ENCODE measurements around the gene HOXD9. TPM values are rescaled to one million over a fixed set of nuclear protein-coding genes. Genes with fewer than 3 reads are reported as not detected.

The HOXD9 gene
- total RNA-seq, 1 experiment from 2014 or later, result not detected

DNA sequence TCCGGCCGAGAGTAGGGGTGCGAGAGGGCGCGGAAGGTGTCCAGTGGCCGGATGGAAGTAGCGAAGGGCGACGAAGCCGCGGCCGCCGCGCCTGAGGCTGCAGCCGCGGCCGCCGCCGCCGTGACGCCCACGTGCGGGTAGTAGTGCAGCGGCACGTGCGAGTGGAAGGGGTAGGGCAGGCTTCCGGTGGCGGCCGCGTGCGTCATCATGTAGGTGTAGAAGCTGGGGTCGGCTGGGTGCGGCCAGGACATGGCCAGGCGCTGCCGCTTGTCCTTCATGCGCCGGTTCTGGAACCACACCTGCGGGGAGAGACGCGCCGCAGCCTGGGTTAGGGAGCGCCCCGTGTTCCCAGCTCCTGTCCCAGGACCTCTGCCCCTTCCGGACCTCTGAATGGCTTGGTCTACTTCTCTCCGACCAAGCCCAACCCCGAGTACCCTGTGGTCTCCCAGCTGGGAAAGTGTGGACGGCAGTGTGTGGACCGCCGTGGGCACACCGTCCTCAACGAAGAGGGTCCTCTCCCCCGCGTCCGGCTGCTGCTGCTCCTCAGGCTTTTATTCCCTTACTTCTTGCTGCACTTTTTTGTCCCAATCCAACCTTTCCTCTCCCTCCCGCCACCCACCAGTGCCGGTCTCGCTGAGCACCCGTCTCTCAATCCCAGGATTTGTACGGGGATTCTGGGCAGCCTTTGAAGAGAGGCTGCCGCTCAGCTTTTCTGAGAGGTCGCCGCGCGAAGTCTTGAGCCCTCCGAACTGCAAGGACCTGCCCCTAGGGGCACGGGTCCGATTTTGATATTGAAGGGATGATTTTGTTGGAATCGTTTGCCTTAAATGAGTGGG, 41.8 kb upstream of the HOXD9 start (continued):
- TF ChIP-seq, protein P1, sequence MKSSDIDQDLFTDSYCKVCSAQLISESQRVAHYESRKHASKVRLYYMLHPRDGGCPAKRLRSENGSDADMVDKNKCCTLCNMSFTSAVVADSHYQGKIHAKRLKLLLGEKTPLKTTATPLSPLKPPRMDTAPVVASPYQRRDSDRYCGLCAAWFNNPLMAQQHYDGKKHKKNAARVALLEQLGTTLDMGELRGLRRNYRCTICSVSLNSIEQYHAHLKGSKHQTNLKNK (CRISPR knock-in tag; IDR thresholded peaks at IDR 0.05), result no peak
- TF ChIP-seq ZBTB21 (CRISPR knock-in tag; IDR thresholded peaks at IDR 0.05; ENCODE audit: borderline replicate concordance) (no peak), ATF1 (CRISPR knock-in tag; IDR thresholded peaks at IDR 0.05) (no peak), ZNF396 (CRISPR knock-in tag; IDR thresholded peaks at IDR 0.05; ENCODE audit: borderline replicate concordance) (no peak), ELF4 (CRISPR knock-in tag; IDR thresholded peaks at IDR 0.05; ENCODE audit: low read depth) (no peak), NR1H2 (CRISPR knock-in tag; IDR thresholded peaks at IDR 0.05) (no peak)
- TF ChIP-seq, protein P2, sequence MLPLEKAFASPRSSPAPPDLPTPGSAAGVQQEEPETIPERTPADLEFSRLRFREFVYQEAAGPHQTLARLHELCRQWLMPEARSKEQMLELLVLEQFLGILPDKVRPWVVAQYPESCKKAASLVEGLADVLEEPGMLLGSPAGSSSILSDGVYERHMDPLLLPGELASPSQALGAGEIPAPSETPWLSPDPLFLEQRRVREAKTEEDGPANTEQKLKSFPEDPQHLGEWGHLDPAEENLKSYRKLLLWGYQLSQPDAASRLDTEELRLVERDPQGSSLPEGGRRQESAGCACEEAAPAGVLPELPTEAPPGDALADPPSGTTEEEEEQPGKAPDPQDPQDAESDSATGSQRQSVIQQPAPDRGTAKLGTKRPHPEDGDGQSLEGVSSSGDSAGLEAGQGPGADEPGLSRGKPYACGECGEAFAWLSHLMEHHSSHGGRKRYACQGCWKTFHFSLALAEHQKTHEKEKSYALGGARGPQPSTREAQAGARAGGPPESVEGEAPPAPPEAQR (CRISPR knock-in tag; IDR thresholded peaks at IDR 0.05), result no peak
- TF ChIP-seq, protein P3, sequence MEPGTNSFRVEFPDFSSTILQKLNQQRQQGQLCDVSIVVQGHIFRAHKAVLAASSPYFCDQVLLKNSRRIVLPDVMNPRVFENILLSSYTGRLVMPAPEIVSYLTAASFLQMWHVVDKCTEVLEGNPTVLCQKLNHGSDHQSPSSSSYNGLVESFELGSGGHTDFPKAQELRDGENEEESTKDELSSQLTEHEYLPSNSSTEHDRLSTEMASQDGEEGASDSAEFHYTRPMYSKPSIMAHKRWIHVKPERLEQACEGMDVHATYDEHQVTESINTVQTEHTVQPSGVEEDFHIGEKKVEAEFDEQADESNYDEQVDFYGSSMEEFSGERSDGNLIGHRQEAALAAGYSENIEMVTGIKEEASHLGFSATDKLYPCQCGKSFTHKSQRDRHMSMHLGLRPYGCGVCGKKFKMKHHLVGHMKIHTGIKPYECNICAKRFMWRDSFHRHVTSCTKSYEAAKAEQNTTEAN (CRISPR knock-in tag; IDR thresholded peaks at IDR 0.05), result 0 out of 2 replicates have a peak, but pooled peaks have one; percentile 54
- TF ChIP-seq, protein P4, sequence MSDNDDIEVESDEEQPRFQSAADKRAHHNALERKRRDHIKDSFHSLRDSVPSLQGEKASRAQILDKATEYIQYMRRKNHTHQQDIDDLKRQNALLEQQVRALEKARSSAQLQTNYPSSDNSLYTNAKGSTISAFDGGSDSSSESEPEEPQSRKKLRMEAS (CRISPR knock-in tag; IDR thresholded peaks at IDR 0.05), result peak; percentile 80; the same call in 1 of the 2 replicates
- TF ChIP-seq, protein P5, sequence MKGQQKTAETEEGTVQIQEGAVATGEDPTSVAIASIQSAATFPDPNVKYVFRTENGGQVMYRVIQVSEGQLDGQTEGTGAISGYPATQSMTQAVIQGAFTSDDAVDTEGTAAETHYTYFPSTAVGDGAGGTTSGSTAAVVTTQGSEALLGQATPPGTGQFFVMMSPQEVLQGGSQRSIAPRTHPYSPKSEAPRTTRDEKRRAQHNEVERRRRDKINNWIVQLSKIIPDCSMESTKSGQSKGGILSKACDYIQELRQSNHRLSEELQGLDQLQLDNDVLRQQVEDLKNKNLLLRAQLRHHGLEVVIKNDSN (CRISPR knock-in tag; IDR thresholded peaks at IDR 0.05), result peak; percentile 5; the same call in 1 of the 2 replicates

DNA sequence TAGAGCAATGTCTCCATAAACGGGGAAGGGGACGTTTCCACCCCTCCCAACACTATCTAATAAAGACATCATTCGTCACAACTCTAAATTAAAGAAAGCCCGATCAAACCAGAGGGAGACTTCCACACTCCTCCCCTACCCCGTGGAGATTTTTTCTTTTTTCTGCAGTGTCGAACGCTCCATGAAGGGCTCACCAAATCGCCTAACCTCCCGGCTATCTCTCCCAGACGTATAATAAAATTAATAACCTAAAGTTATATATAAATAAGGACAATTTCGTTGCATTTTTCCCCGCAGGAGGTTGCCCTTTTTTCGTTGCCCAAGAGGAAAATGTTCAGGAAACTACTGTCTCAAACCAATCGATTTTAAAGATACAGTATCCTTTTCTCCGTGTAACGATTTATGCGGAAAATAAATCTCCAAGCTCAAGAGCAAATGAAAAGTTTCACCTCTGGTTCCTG, 41.1 kb upstream of the HOXD9 start:
- H3K27ac Mint-ChIP-seq, result no peak overlapping the region
- peaks cover 3% of the 10 kb centered on the region; the same call in 1 of the 2 replicates for H3K36me3 Mint-ChIP-seq
- peaks cover 98% of the 10 kb centered on the region for H3K27me3 Mint-ChIP-seq (ENCODE audit: low read depth)
- DNase-seq (ENCODE audit: low spot score) (no peak), ATAC-seq (no peak)
- ChIA-PET POLR2A (no interaction called here), CTCF (interaction anchor here (1.2 to 4.6 kb wide), 5 partner anchors 10 to 391 kb away, joined by 4 to 56 read pairs (median 12); no protein-coding TSS in a partner anchor)
- H3K4me3 Mint-ChIP-seq, result peak overlapping the region; percentile 63
- peaks cover 49% of the 10 kb centered on the region for H3K4me1 Mint-ChIP-seq
- TF ChIP-seq GABPB1 (CRISPR knock-in tag; IDR thresholded peaks at IDR 0.05) (no peak), IRF2 (CRISPR knock-in tag; IDR thresholded peaks at IDR 0.05; ENCODE audit: borderline replicate concordance, low read depth) (no peak), ZNF317 (CRISPR knock-in tag; IDR thresholded peaks at IDR 0.05; ENCODE audit: borderline replicate concordance, low read depth) (no peak), ATF1 (CRISPR knock-in tag; IDR thresholded peaks at IDR 0.05) (no peak), ZNF138 (CRISPR knock-in tag; conservative IDR thresholded peaks at IDR 0.05) (no peak), NR2C2 (CRISPR knock-in tag; IDR thresholded peaks at IDR 0.05) (no peak), TEAD4 (CRISPR knock-in tag; IDR thresholded peaks at IDR 0.05) (no peak), EMX1 (CRISPR knock-in tag; IDR thresholded peaks at IDR 0.05) (no peak), RELA (CRISPR knock-in tag; IDR thresholded peaks at IDR 0.05; ENCODE audit: borderline replicate concordance) (no peak)
- TF ChIP-seq, protein P6, sequence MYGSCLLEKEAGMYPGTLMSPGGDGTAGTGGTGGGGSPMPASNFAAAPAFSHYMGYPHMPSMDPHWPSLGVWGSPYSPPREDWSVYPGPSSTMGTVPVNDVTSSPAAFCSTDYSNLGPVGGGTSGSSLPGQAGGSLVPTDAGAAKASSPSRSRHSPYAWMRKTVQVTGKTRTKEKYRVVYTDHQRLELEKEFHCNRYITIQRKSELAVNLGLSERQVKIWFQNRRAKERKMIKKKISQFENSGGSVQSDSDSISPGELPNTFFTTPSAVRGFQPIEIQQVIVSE (CRISPR knock-in tag; IDR thresholded peaks at IDR 0.05; ENCODE audit: borderline replicate concordance), result no peak
- TF ChIP-seq, protein P7, sequence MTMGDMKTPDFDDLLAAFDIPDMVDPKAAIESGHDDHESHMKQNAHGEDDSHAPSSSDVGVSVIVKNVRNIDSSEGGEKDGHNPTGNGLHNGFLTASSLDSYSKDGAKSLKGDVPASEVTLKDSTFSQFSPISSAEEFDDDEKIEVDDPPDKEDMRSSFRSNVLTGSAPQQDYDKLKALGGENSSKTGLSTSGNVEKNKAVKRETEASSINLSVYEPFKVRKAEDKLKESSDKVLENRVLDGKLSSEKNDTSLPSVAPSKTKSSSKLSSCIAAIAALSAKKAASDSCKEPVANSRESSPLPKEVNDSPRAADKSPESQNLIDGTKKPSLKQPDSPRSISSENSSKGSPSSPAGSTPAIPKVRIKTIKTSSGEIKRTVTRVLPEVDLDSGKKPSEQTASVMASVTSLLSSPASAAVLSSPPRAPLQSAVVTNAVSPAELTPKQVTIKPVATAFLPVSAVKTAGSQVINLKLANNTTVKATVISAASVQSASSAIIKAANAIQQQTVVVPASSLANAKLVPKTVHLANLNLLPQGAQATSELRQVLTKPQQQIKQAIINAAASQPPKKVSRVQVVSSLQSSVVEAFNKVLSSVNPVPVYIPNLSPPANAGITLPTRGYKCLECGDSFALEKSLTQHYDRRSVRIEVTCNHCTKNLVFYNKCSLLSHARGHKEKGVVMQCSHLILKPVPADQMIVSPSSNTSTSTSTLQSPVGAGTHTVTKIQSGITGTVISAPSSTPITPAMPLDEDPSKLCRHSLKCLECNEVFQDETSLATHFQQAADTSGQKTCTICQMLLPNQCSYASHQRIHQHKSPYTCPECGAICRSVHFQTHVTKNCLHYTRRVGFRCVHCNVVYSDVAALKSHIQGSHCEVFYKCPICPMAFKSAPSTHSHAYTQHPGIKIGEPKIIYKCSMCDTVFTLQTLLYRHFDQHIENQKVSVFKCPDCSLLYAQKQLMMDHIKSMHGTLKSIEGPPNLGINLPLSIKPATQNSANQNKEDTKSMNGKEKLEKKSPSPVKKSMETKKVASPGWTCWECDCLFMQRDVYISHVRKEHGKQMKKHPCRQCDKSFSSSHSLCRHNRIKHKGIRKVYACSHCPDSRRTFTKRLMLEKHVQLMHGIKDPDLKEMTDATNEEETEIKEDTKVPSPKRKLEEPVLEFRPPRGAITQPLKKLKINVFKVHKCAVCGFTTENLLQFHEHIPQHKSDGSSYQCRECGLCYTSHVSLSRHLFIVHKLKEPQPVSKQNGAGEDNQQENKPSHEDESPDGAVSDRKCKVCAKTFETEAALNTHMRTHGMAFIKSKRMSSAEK (CRISPR knock-in tag; IDR thresholded peaks at IDR 0.05; ENCODE audit: borderline replicate concordance), result no peak
- TF ChIP-seq, protein P8, sequence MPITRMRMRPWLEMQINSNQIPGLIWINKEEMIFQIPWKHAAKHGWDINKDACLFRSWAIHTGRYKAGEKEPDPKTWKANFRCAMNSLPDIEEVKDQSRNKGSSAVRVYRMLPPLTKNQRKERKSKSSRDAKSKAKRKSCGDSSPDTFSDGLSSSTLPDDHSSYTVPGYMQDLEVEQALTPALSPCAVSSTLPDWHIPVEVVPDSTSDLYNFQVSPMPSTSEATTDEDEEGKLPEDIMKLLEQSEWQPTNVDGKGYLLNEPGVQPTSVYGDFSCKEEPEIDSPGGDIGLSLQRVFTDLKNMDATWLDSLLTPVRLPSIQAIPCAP (CRISPR knock-in tag; IDR thresholded peaks at IDR 0.05), result no peak
- TF ChIP-seq, protein P4 (CRISPR knock-in tag; IDR thresholded peaks at IDR 0.05), result no peak
- H3K9me3 Mint-ChIP-seq, result no peaks in the 10 kb centered on the region

Measured in WTC11 (cell line).